Endodermal cell (in vitro differentiated cells): ENCODE results near the gene ATF4. TPM values are rescaled to one million over a fixed set of nuclear protein-coding genes. Genes with fewer than 3 reads are reported as not detected.

ENCODE experiments used
- DNase-seq: peaks from one replicate; pipeline ENCODE4 v3.0.0-alpha.2; 2017
- H3K27ac ChIP-seq: 2 replicates; pipeline ENCODE4 v1.5.1; 2013; ENCODE audit warnings: mild to moderate bottlenecking, low read depth, low read length, moderate library complexity
- H3K27me3 ChIP-seq: 2 replicates; pipeline ENCODE4 v1.6.1; 2013; ENCODE audit warnings: mild to moderate bottlenecking, low read length, moderate library complexity; ENCODE audit not compliant: insufficient read depth, control insufficient read depth, poor library complexity, severe bottlenecking
- H3K36me3 ChIP-seq: 2 replicates; pipeline ENCODE4 v1.7.0; 2013; ENCODE audit warnings: mild to moderate bottlenecking, low read length, moderate library complexity; ENCODE audit not compliant: control insufficient read depth, insufficient read depth
- H3K4me1 ChIP-seq: one replicate; pipeline ENCODE4 v1.7.0; 2013; ENCODE audit warnings: low read length; ENCODE audit not compliant: control insufficient read depth, insufficient read depth
- H3K4me3 ChIP-seq: 2 replicates; pipeline ENCODE4 v1.5.1; 2013; ENCODE audit warnings: mild to moderate bottlenecking, low read length, moderate library complexity
- H3K9ac ChIP-seq: 2 replicates; pipeline ENCODE4 v1.6.1; 2013; ENCODE audit warnings: mild to moderate bottlenecking, low read length, moderate library complexity; ENCODE audit not compliant: poor library complexity, severe bottlenecking; ENCODE audit errors: extremely low read depth
- H3K9me3 ChIP-seq: 2 replicates; pipeline ENCODE4 v1.6.1; 2013; ENCODE audit warnings: mild to moderate bottlenecking, low read length, moderate library complexity; ENCODE audit not compliant: control insufficient read depth
- H3K27ac Mint-ChIP-seq: 2 replicates; pipeline ENCODE4 v1.8.0; 2020; ENCODE audit warnings: mixed read lengths
- H3K27me3 Mint-ChIP-seq: 2 replicates; pipeline ENCODE4 v1.8.0; 2021; ENCODE audit warnings: mild to moderate bottlenecking, mixed read lengths; ENCODE audit not compliant: insufficient read depth
- H3K36me3 Mint-ChIP-seq: 2 replicates; pipeline ENCODE4 v1.8.0; 2020; ENCODE audit warnings: low read depth, mixed read lengths
- H3K4me1 Mint-ChIP-seq: 2 replicates; pipeline ENCODE4 v1.8.0; 2020; ENCODE audit warnings: mixed read lengths
- H3K4me3 Mint-ChIP-seq: 2 replicates; pipeline ENCODE4 v1.8.0; 2020; ENCODE audit warnings: mild to moderate bottlenecking, moderate library complexity, mixed read lengths
- H3K9me3 Mint-ChIP-seq: 2 replicates; pipeline ENCODE4 v1.8.0; 2020; ENCODE audit warnings: mild to moderate bottlenecking, mixed read lengths
- WGBS, 2 experiments: methylation state at CpG; one replicate each; pipeline versions ENCODE4 v1.1.5 to v1.1.7; 2013; ENCODE audit warnings: missing lambda C conversion rate in 2 of 2, mixed read lengths in 1 of 2; ENCODE audit not compliant: insufficient coverage in 1 of 2, insufficient read length in 1 of 2; 5-methylcytosine and 5-hydroxymethylcytosine counted together
- total RNA-seq, 2 donors: library from RNA; stranded (reverse); fragmentation: NEBNext Ultra II Directional in 1 of 2; extraction: Animal tissue kit (Norgen Biotek cat#: 25700) in 1 of 2; gene quantifications; 2 replicates in 1 of 2; 3 replicates in 1 of 2; pipeline ENCODE4 v1.2.1, GENCODE V29; 2021
- TF ChIP-seq, protein P1 (sequence below): fragments of 200-600 bp; sonication (generic); conservative IDR thresholded peaks from 2 replicates; pipeline ENCODE4 v1.5.0; 2021; ENCODE audit warnings: antibody characterized with exemption, mild to moderate bottlenecking

ATF4 gene
- total RNA-seq, 2 donors from 2014 or later: 335 to 341 TPM

DNA sequence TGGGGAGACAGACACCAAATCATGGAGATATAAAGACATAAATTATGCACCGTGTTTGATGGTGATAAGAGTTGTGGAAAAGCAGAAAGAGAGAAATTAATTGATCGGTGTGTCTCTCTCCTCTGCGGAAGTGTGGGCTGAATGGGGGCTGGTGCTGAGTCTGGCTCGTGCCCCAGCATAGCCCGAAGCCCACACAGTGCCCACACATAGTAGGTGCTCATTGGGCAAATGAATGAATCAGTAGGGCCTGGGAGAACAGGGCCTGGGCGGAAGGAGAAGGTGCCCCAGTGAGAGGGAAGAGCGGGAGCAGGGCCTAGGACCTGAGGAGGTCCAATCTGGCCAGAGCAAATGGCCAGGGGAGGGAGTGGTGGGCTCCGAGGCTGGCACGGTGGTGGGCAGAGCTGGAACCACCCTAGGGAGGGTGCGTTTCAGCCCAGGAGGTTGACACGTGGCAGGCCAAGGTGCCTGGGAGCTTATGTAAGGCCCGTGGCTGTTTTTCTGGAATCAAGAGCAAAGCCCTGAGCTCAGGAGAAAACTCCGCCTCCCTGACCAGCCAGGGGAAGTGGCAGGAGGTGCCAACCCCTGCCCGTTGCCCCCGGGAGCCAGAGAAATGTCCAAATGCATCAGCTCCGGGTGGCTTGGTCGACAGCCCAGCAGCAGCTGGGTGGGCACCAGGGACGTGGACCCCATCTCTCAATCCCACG lies 48.1 kb downstream of the ATF4 start:
- whole genome bisulfite sequencing, 2 experiments: 90 to 91% methylated on average over 13 to 19 of the region's 19 CpGs
- TF ChIP-seq, protein P1, sequence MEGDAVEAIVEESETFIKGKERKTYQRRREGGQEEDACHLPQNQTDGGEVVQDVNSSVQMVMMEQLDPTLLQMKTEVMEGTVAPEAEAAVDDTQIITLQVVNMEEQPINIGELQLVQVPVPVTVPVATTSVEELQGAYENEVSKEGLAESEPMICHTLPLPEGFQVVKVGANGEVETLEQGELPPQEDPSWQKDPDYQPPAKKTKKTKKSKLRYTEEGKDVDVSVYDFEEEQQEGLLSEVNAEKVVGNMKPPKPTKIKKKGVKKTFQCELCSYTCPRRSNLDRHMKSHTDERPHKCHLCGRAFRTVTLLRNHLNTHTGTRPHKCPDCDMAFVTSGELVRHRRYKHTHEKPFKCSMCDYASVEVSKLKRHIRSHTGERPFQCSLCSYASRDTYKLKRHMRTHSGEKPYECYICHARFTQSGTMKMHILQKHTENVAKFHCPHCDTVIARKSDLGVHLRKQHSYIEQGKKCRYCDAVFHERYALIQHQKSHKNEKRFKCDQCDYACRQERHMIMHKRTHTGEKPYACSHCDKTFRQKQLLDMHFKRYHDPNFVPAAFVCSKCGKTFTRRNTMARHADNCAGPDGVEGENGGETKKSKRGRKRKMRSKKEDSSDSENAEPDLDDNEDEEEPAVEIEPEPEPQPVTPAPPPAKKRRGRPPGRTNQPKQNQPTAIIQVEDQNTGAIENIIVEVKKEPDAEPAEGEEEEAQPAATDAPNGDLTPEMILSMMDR: no peak
- Mint-ChIP-seq H3K9me3 (no peaks in the 10 kb centered on the region), H3K27ac (no peak overlapping the region), H3K4me1 (no peaks in the 10 kb centered on the region), H3K36me3 (no peaks in the 10 kb centered on the region), H3K27me3 (peaks cover 2% of the 10 kb centered on the region), H3K4me3 (no peak overlapping the region)
- no peak for DNase-seq
- no peak overlapping the region for H3K9ac ChIP-seq
- no peak overlapping the region for H3K27ac ChIP-seq
- H3K36me3 ChIP-seq: no peaks in the 10 kb centered on the region
- H3K9me3 ChIP-seq: no peaks in the 10 kb centered on the region
- no peaks in the 10 kb centered on the region for H3K27me3 ChIP-seq
- no peak overlapping the region for H3K4me3 ChIP-seq
- H3K4me1 ChIP-seq: no peaks in the 10 kb centered on the region

DNA sequence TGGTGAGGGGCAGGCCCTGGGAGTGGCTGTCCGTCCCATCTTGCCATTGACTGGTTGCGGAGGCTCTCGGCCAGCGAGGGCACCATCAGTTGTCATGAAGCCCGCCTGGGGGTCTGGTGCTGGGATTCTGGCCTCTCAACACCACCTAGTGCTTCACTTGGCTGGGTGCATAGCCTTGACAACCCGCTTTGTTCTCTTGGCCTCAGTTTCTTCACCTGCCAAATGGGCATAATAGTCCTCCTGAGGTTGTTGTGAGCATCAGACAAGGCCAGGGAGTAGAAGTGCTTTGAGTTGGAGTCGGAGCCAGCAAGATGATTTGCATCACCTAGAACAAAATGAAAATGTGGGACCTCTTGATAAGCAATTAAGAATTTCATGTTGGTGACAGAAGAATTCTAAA lies 48.7 kb downstream of the ATF4 start:
- H3K9me3 Mint-ChIP-seq: no peaks in the 10 kb centered on the region
- H3K27me3 Mint-ChIP-seq: peaks cover 2% of the 10 kb centered on the region
- H3K36me3 Mint-ChIP-seq: no peaks in the 10 kb centered on the region
- DNase-seq: no peak
- H3K4me1 Mint-ChIP-seq: no peaks in the 10 kb centered on the region
- no peak overlapping the region for H3K9ac ChIP-seq
- no peak overlapping the region for H3K27ac ChIP-seq
- no peaks in the 10 kb centered on the region for H3K36me3 ChIP-seq
- no peak overlapping the region for H3K27ac Mint-ChIP-seq
- TF ChIP-seq, protein P1: no peak
- H3K4me3 ChIP-seq: no peak overlapping the region
- H3K4me3 Mint-ChIP-seq: no peak overlapping the region
- H3K27me3 ChIP-seq: no peaks in the 10 kb centered on the region
- no peaks in the 10 kb centered on the region for H3K9me3 ChIP-seq
- no peaks in the 10 kb centered on the region for H3K4me1 ChIP-seq
- 90 to 97% methylated on average over 7 of the region's 7 CpGs for WGBS, 2 experiments

DNA sequence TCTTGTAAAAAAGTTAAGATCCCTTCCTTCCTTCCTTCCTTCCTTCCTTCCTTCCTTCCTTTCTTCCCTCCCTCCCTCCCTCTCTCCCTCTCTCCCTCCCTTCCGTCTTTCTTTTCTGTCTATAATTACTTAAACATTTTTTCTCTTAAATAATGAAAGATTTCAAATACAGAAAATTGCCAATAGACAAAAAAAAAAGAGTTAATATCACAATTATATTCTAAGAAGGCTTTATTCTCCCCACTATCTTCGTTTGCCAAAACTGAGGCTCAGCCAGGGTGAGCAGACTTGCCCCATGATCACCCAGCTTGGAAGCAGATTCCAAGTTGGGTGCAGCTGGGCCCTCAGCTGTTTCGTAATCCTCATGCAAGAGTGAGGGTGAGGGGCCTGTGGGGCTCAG lies 49.9 kb downstream of the ATF4 start:
- H3K9ac ChIP-seq: no peak overlapping the region
- H3K27ac ChIP-seq: no peak overlapping the region
- no peaks in the 10 kb centered on the region for H3K36me3 Mint-ChIP-seq
- no peaks in the 10 kb centered on the region for H3K4me1 ChIP-seq
- H3K36me3 ChIP-seq: no peaks in the 10 kb centered on the region
- no peaks in the 10 kb centered on the region for H3K27me3 ChIP-seq
- H3K4me3 Mint-ChIP-seq: no peak overlapping the region
- TF ChIP-seq, protein P1: no peak
- H3K27ac Mint-ChIP-seq: no peak overlapping the region
- H3K9me3 ChIP-seq: no peaks in the 10 kb centered on the region
- H3K4me3 ChIP-seq: no peak overlapping the region
- 90 to 100% methylated on average over 1 to 2 of the region's 3 CpGs for WGBS, 2 experiments
- DNase-seq: no peak
- H3K4me1 Mint-ChIP-seq: no peaks in the 10 kb centered on the region
- peaks cover 2% of the 10 kb centered on the region for H3K27me3 Mint-ChIP-seq
- no peaks in the 10 kb centered on the region for H3K9me3 Mint-ChIP-seq
